K562 (cell line): ENCODE measurements around the gene BTRC. TPM values are rescaled to one million over a fixed set of nuclear protein-coding genes. Genes with fewer than 3 reads are reported as not detected.

Experiments used
- CCAR2 ChIP-seq: fragments of 200-400 bp; formaldehyde crosslinking; IDR thresholded peaks from 2 replicates; pipeline ENCODE4 v1.6.1; 2017; ENCODE audit warnings: mild to moderate bottlenecking, low read depth, low read length
- CHD2 ChIP-seq: IDR thresholded peaks from 2 replicates; pipeline ENCODE4 v1.6.1; 2011; ENCODE audit warnings: low read depth, low read length
- ETV5 ChIP-seq: sonication (generic); formaldehyde crosslinking; IDR thresholded peaks from 2 replicates; pipeline ENCODE4 v1.4.0; 2020; ENCODE audit warnings: low read depth, mild to moderate bottlenecking, missing genetic modification reagents
- GABPB1 ChIP-seq: sonication (generic); formaldehyde crosslinking; IDR thresholded peaks from 2 replicates; pipeline ENCODE4 v1.8.0; 2022; ENCODE audit warnings: mild to moderate bottlenecking, missing genetic modification reagents
- GATA2 ChIP-seq: sonication (generic); formaldehyde crosslinking; IDR thresholded peaks from 2 replicates; pipeline ENCODE4 v1.4.0; 2020; ENCODE audit warnings: mild to moderate bottlenecking, missing genetic modification reagents
- HNRNPLL ChIP-seq: fragments of 200-400 bp; formaldehyde crosslinking; IDR thresholded peaks from 2 replicates; pipeline ENCODE4 v1.6.1; 2017; ENCODE audit warnings: low read length, low read depth, mild to moderate bottlenecking; ENCODE audit not compliant: poor library complexity, severe bottlenecking
- MTA1 ChIP-seq: fragments of 450-650 bp; IDR thresholded peaks from 2 replicates; pipeline ENCODE4 v1.6.1; 2017; ENCODE audit warnings: borderline replicate concordance
- MXI1 ChIP-seq: IDR thresholded peaks from 2 replicates; pipeline ENCODE4 v1.6.1; 2011; ENCODE audit warnings: low read depth, mild to moderate bottlenecking, improper control_type of control experiment, low read length
- POLR2G ChIP-seq: fragments of 200-400 bp; formaldehyde crosslinking; IDR thresholded peaks from 2 replicates; pipeline ENCODE4 v1.6.1; 2017; ENCODE audit warnings: low read depth, mild to moderate bottlenecking, antibody characterized with exemption, low read length, moderate library complexity
- ZBTB40 ChIP-seq, 2 experiments: fragments of 450-650 bp in 1 of 2; sonication (generic) in 1 of 2; formaldehyde crosslinking in 1 of 2; IDR thresholded peaks; 2 replicates each; pipeline versions ENCODE4 v1.7.1 to v1.9.0; 2016 to 2022; ENCODE audit warnings: inconsistent platforms in 1 of 2, mild to moderate bottlenecking in 1 of 2, missing genetic modification reagents in 1 of 2
- ZNF592 ChIP-seq: fragments of 450-650 bp; IDR thresholded peaks from 2 replicates; pipeline ENCODE4 v1.6.1; 2017; ENCODE audit warnings: antibody characterized with exemption, mild to moderate bottlenecking
- polyA plus RNA-seq, 8 experiments: library from polyadenylated mRNA; depleted of rRNA in 4 of 8; stranded (reverse) in 5 of 8; unstranded in 3 of 8; fragments of >200 nt; fragmentation: Nextera tagmentation in 2 of 8; fragmentation: Illumina TruSeq in 1 of 8; extraction: Ambion mirVana in 2 of 8; extraction: Trizol in 1 of 8; gene quantifications; 2 replicates each; pipeline versions ENCODE4 v1.2.1 to v1.2.3, GENCODE V29; 2011 to 2014; ENCODE audit warnings: inconsistent platforms in 1 of 8, missing spikeins in 1 of 8
- total RNA-seq, 7 experiments: library from RNA; depleted of rRNA in 6 of 7; stranded (reverse); fragments of >200 nt in 6 of 7; fragmentation: Illumina TruSeq in 2 of 7; extraction: Trizol in 2 of 7; gene quantifications; 2 replicates each; pipeline versions ENCODE4 v1.2.1 to v1.2.3, GENCODE V29; 2011 to 2021; ENCODE audit warnings: low replicate concordance in 1 of 7
- TF ChIP-seq, protein P1 (sequence below): IDR thresholded peaks from 2 replicates; pipeline ENCODE4 v1.6.1; 2014; ENCODE audit warnings: antibody characterized with exemption

The BTRC gene
- total and polyA plus RNA-seq, 9 of the 15 experiments (the other 6 are each of a cell fraction or from before 2014, with no cell fraction given), result 1.6 to 15.4 (median 7.0) TPM

GRCh38 chr10:101353692-101354327 is at the start of gene BTRC (continued):
- TF ChIP-seq ZNF592 (peak; percentile 89), CHD2 (0 out of 2 replicates have a peak, but pooled peaks have one; percentile 8), GATA2 (CRISPR knock-in tag) (peak; percentile 54), ZBTB40 (IDR thresholded peaks at IDR 0.05) (peak; percentile 45), ZBTB40 (CRISPR knock-in tag; IDR thresholded peaks at IDR 0.05) (no peak), CCAR2 (no peak), MTA1 (peak; percentile 86), MXI1 (peak; percentile 67; the same call in 1 of the 2 replicates), POLR2G (peak; percentile 77), GABPB1 (CRISPR knock-in tag) (peak; percentile 64; the same call in 1 of the 2 replicates), HNRNPLL (peak; percentile 88), ETV5 (CRISPR knock-in tag) (no peak)
- TF ChIP-seq, protein P1, sequence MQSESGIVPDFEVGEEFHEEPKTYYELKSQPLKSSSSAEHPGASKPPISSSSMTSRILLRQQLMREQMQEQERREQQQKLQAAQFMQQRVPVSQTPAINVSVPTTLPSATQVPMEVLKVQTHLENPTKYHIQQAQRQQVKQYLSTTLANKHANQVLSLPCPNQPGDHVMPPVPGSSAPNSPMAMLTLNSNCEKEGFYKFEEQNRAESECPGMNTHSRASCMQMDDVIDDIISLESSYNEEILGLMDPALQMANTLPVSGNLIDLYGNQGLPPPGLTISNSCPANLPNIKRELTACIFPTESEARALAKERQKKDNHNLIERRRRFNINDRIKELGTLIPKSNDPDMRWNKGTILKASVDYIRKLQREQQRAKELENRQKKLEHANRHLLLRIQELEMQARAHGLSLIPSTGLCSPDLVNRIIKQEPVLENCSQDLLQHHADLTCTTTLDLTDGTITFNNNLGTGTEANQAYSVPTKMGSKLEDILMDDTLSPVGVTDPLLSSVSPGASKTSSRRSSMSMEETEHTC, result no peak
